ENCODE measurements around the gene PON2. TPM values are rescaled to one million over a fixed set of nuclear protein-coding genes. Genes with fewer than 3 reads are reported as not detected.

PON2 gene
- total RNA-seq, 1 donor from 2014 or later, result 91.6 TPM

DNA sequence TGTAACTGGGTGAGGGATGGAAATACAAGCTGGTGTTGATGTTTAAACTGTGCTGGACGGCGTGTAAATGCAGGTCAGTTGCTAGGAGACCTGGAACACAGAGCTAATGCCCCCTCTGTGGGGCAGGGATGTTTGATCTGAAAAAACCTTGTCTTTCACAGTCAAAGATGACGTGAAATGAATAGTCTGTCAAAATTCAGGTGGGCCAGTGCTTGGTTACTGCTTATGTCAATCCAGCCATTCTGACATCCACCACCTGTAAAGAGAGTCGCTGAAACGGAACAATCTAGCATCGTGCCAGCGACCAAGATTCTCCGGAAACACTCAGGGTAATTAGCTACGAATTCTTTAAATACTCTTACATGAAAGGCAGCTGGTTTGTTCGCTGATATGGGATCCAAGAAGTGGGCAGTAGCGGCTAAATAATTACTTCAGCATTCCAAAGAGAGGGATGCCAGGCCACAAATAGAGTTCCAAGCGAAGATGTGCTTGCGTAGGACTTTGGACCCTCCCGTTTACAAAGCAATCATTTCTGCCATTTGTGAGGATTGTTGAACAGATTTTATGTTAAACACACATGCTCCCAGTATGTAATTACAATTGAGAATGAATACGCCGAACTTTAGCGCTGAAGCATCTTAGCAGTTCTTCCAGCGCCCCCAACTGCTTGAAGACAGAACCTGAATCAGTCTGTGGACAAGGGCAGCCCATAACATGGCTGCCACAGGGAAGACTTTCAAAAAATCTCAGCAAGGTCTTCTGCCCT lies 43.6 kb upstream of the PON2 start:
- peaks cover 26% of the 10 kb centered on the region for H3K4me1 Mint-ChIP-seq (ENCODE audit: low read depth)
- H3K4me3 Mint-ChIP-seq (ENCODE audit: unreplicated experiment), result no peak overlapping the region
- TF ChIP-seq CTCF (IDR thresholded peaks at IDR 0.05), result peak; percentile 60
- no peak for DNase-seq (ENCODE audit: low spot score)
- H3K27ac Mint-ChIP-seq (ENCODE audit: unreplicated experiment), result no peak overlapping the region
- H3K36me3 Mint-ChIP-seq (ENCODE audit: low read depth), result no peaks in the 10 kb centered on the region
- H3K9me3 Mint-ChIP-seq (ENCODE audit: low read depth), result no peaks in the 10 kb centered on the region
- H3K27me3 Mint-ChIP-seq (ENCODE audit: low read depth), result no peaks in the 10 kb centered on the region

GRCh38 chr7:95476904-95477594 lies 42.2 kb upstream of the PON2 start:
- Mint-ChIP-seq H3K4me1 (ENCODE audit: low read depth) (peaks cover 35% of the 10 kb centered on the region), H3K27ac (ENCODE audit: unreplicated experiment) (peak overlapping the region; percentile 87), H3K27me3 (ENCODE audit: low read depth) (no peaks in the 10 kb centered on the region), H3K4me3 (ENCODE audit: unreplicated experiment) (peak overlapping the region; percentile 56), H3K36me3 (ENCODE audit: low read depth) (no peaks in the 10 kb centered on the region), H3K9me3 (ENCODE audit: low read depth) (no peaks in the 10 kb centered on the region)
- peak; percentile 97 for TF ChIP-seq CTCF (IDR thresholded peaks at IDR 0.05)
- no peak for DNase-seq (ENCODE audit: low spot score)

DNA sequence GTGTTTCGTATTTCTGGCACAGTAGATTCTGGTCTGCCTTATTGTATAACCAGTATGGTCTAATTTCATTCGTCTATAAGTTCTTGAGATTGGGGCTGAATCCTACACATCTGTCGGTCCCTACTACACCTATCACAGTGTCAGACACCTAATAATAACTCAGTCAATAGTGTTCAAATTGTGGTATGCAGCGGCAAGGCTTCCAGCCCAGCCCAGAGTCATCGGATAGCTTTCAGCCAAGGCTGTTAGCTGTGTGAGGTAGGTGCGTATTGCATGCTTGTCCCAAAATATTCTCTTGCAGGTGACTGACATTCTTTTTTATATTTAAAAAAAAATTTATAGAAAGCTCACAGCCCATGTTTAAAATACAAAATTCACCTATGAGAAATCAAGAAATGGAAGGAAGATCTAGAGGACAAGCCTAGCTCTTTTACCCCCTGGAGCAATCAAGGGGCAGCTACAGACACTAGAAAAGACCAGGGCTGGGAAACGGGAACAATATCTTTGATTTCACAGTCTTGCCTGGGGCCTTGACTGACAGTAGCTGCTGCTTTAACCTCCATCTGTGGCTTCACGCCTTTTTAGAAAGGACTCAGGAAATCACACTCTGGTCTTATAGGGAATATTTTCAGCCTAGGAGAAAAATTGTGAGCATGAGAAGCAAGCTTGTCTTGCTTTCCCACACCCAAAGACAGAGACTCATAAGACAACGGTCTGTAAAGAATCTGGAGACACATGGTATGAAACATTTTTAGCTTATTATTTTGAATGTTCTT lies 41.4 kb upstream of the PON2 start:
- Mint-ChIP-seq H3K27ac (ENCODE audit: unreplicated experiment) (peak overlapping the region; percentile 87), H3K9me3 (ENCODE audit: low read depth) (no peaks in the 10 kb centered on the region), H3K27me3 (ENCODE audit: low read depth) (no peaks in the 10 kb centered on the region), H3K4me3 (ENCODE audit: unreplicated experiment) (peak overlapping the region; percentile 56), H3K36me3 (ENCODE audit: low read depth) (no peaks in the 10 kb centered on the region), H3K4me1 (ENCODE audit: low read depth) (peaks cover 37% of the 10 kb centered on the region)
- no peak for TF ChIP-seq CTCF (IDR thresholded peaks at IDR 0.05)
- DNase-seq (ENCODE audit: low spot score), result no peak

DNA sequence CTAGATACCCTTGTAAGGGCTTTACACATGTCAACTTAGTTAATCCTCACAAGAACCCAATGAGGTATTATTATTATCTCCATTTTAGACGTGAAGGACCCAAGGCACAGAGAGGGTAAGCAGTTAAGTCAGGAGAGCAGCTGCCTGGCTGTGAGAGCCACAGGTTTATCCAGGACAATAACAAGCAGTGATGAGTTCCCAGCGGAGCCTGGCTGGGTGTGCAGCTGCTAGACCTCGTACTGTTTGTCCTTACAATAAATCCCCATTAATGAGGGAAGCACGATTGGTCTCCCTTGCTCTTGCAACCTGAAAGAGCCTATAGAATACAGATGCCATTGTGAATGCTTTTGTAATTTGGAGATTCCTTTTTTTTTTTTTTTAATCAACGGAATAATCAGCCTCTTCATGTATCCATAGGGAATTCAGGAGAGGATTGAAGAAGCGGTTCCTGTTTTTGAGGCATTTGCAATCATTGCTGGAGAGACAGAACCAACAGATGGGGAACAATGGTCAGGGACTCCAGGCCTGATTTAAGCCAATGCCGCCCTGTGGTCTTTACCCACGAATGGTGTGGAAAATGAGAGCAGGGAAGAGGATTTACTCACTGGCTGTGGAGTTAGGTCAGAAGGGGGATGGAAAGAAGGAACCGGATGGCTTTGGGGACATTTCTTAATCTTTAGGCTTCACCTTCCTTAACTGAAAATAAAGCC lies 38.6 kb upstream of the PON2 start:
- no peaks in the 10 kb centered on the region for H3K9me3 Mint-ChIP-seq (ENCODE audit: low read depth)
- DNase-seq (ENCODE audit: low spot score), result no peak
- no peak overlapping the region for H3K4me3 Mint-ChIP-seq (ENCODE audit: unreplicated experiment)
- H3K4me1 Mint-ChIP-seq (ENCODE audit: low read depth), result peaks cover 45% of the 10 kb centered on the region
- no peak overlapping the region for H3K27ac Mint-ChIP-seq (ENCODE audit: unreplicated experiment)
- no peak for TF ChIP-seq CTCF (IDR thresholded peaks at IDR 0.05)
- no peaks in the 10 kb centered on the region for H3K27me3 Mint-ChIP-seq (ENCODE audit: low read depth)
- H3K36me3 Mint-ChIP-seq (ENCODE audit: low read depth), result no peaks in the 10 kb centered on the region
